GM19238 (cell line): Measurements from ENCODE around the gene SFT2D1.
A peak's percentile ranks its signal among the peaks of the same experiment; 100 is the strongest.

Experiments used
- DNase-seq: peaks from one replicate; pipeline ENCODE4 v3.0.0; 2011; ENCODE audit warnings: low spot score; ENCODE audit not compliant: insufficient read length

SFT2D1 gene

GRCh38 chr6:166277892-166278578 is 64.3 kb downstream of the SFT2D1 start:
- DNase-seq, result no peak

DNA sequence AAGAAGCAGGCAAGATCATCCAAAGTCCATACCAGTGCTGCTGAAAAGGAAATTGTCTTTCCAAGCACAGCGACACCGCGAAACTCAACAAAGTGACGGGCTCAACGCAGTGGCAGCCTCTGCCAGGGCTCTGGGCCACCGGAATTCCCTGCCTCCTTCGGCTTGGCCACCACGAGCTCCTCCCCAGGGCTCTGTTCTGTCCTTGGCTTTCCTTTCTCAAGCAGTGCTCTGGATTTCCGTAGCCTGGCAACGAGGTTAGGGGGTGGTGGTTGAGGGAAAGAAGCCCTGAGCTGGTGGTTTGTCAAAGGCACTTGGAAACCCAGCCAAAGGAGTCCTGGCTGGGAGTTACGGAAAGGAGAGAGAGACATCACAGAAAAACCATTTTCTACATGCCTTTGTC is 65.3 kb downstream of the SFT2D1 start:
- DNase-seq, result no peak

GRCh38 chr6:166275714-166276166 is 66.6 kb downstream of the SFT2D1 start:
- peak; percentile 76 for DNase-seq

- DNase-seq, result no peak
Measured at GRCh38 chr6:166274739-166275370, 67.5 kb downstream of the SFT2D1 start.

DNA sequence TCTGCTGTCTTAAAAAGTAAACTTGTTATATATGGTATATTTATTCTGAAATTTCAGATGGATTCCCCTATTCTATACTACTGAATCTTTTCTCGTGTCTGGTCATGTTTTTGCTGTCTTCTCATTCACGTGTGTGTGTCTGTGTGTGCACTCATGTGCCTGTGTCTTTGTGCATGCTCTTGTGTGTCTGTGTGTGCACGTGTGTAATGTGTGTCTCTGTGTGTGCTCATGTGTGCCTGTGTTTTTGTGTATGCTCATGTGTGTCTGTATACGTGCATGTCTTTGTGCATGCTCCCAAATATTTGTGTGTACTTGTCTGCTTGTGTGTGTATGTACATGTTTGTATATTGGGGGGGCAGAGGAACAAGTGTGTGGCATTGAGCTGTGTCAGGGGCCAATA is 68.2 kb downstream of the SFT2D1 start:
- no peak for DNase-seq

DNA sequence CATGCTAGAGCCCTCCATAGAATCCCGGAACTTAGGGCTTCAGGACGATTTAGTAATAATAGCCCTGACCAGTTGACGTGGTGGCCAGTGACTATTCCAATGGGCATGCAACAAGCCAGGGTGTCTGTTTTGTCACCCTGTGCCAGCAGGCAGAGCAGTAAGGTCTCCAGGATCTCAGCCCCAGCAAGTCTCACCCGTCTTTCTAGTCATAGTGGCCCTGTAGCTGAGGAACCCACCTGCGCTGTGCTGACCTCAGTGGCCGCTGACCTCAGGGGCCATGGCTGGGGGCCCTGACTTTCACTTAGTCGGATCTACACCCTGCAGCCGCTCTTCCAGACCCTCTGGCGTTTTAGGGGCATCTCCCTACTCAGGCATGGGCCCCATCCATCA is 71.0 kb downstream of the SFT2D1 start:
- DNase-seq, result no peak

DNA sequence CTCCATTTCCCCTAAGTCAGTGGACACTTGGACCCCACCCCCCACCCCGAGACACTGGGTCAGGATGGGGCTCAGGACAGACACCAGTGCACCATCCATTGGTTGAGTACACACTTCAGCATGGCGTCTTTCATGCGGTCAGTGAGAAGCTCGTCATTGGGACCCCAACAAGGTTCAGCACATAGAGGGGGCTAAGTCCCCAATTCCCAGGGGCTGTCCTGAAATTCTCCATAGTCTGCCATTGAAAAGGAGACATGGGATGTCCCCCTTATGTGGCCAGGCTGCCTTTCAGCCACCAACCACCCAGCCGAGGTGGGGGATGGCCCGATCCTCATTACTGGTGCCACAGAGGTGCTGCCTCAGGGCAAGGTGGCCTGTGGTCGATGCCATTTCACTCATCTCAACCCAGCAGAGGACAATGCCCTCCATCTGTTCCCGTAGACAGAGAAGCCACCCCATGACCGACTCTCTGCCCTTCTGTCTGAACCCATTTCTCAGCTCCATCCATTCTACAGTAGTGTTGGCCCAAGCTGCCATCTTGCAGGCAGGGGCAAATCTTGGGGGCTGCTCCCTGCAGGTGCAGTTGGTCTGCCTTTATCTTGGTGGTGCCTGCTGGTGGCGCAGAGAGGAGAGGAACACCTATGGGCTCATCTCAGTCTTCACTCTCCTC is 71.5 kb downstream of the SFT2D1 start:
- DNase-seq, result no peak
